GM18526 (cell line): ENCODE results near the gene PDE9A.

Experiments
- POLR2A ChIP-seq: IDR thresholded peaks from 3 replicates; pipeline ENCODE4 v1.6.1; 2011; ENCODE audit not compliant: insufficient read length; ENCODE audit errors: extremely low read depth

Gene PDE9A

GRCh38 chr21:42679319-42680057 lies 26.1 kb downstream of the PDE9A start:
- TF ChIP-seq POLR2A, result no peak

GRCh38 chr21:42680058-42680330 lies 26.6 kb downstream of the PDE9A start:
- no peak for TF ChIP-seq POLR2A

- no peak for TF ChIP-seq POLR2A
These were observed 27.0 kb downstream of the PDE9A start for GRCh38 chr21:42680429-42680828.

GRCh38 chr21:42681296-42682206 lies 28.1 kb downstream of the PDE9A start:
- TF ChIP-seq POLR2A, result no peak

DNA sequence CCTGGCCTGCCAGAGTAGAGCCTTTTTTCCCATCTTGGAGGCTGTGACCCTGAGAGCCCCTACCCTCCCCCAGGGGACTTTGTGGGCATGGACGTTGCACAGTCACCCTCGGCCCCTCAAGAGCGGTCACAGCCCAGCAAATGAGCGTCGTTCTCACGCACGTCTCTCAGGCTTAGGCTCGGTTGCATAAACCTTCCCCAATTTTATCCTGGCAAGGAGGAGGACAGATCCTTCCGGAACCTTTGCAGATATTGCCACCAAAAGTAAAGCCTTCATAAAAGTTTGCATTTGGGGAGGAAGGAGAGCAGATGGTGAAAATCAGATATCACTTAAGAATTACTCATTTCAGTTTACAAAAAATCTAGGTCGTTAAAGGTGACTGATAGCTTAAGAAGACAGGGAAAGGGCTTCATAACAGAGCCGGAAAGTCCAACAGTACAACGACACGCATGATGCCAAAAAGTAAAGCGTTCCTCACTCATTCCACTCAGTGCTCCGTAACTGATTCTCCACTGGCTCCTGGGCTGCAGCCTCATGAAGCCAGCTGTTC lies 29.3 kb downstream of the PDE9A start:
- no peak for TF ChIP-seq POLR2A

- TF ChIP-seq POLR2A, result no peak
These were observed 30.1 kb downstream of the PDE9A start for GRCh38 chr21:42683371-42684108.

- TF ChIP-seq POLR2A, result no peak
These were observed 30.9 kb downstream of the PDE9A start for GRCh38 chr21:42684109-42684916.

- TF ChIP-seq POLR2A, result no peak
These were observed 31.6 kb downstream of the PDE9A start for GRCh38 chr21:42685036-42685435.

DNA sequence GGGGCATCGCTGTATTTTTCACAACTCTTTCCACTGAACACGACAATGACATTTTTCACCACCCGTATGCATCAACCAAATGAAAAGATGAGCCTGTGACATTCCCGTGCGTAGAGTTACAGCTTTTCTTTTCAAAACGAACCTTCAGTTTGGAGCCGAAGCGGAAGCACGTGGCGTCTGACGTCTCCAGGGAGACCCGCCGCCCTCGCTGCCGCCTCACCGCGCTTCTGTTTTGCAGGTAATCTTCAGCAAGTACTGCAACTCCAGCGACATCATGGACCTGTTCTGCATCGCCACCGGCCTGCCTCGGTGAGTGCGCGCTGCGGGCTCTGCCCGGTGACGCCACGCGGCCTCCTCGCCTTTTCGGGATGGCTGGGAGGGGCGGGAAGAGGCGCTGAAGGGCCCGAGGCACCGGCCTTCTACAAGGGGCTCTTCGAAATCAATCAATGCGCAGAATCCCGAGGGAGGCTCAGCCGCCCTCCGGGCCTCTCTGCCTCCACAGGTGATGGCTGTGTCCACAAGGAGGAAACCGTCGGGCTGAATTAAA lies 32.6 kb downstream of the PDE9A start:
- no peak for TF ChIP-seq POLR2A

GRCh38 chr21:42687796-42688195 lies 34.4 kb downstream of the PDE9A start:
- no peak for TF ChIP-seq POLR2A

- no peak for TF ChIP-seq POLR2A
These were observed 34.9 kb downstream of the PDE9A start for GRCh38 chr21:42688226-42688840.

DNA sequence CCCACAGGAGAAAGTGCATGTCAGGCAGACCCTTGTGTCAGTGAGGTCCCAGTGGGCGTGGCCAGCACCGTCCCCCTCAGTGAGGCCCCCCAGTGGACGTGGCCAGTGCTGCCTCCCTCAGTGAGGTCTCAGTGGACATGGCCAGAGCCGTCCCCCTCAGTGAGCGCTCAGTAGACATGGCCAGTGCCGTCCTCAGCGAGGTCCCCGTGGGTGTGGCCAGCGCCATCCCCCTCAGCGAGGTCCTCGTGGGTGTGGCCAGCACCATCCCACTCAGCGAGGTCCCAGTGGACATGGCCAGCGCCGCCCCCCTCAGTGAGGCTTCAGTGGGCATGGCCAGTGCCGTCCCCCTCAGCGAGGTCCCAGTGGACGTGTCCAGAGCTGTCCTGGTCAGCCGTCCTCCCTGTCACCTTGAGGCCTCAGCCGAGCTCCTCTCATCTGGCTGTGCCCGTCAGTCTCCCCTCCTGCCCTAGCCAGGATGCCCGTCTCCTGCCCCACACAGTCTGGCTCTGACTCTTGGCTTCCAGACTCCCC lies 35.5 kb downstream of the PDE9A start:
- no peak for TF ChIP-seq POLR2A

- no peak for TF ChIP-seq POLR2A
These were observed 37.2 kb downstream of the PDE9A start for GRCh38 chr21:42690586-42690985.
